ENCODE measurements around the gene MYO5B. TPM values are rescaled to one million over a fixed set of nuclear protein-coding genes. Genes with fewer than 3 reads are reported as not detected.

Gene MYO5B
- total RNA-seq, 4 donors from 2014 or later = 105 to 213 (median 183) TPM

GRCh38 chr18:49993299-49993698 is 201.6 kb downstream of the MYO5B start:
- no peak for DNase-seq
- no peak overlapping the region for H3K27ac ChIP-seq
- no peaks in the 10 kb centered on the region for H3K9me3 ChIP-seq

GRCh38 chr18:49988733-49989132 is 206.2 kb downstream of the MYO5B start:
- TF ChIP-seq POLR2A (IDR thresholded peaks at IDR 0.05) (no peak), CTCF (IDR thresholded peaks at IDR 0.05) (no peak)
- no peak overlapping the region for H3K27ac ChIP-seq

More at GRCh38 chr18:49993299-49993698, 201.6 kb downstream of the MYO5B start:
- Histone ChIP-seq H3K36me3 (no peaks in the 10 kb centered on the region), H3K4me3 (no peak overlapping the region), H3K27me3 (no peaks in the 10 kb centered on the region), H3K4me1 (no peaks in the 10 kb centered on the region)
- TF ChIP-seq POLR2A (IDR thresholded peaks at IDR 0.05) = no peak
- no peak for TF ChIP-seq CTCF (IDR thresholded peaks at IDR 0.05)

GRCh38 chr18:49988101-49988500 is 206.8 kb downstream of the MYO5B start:
- Histone ChIP-seq H3K36me3 (peaks cover 0 to 16% (median 0%) of the 10 kb centered on the region in 3 donors), H3K27me3 (no peaks in the 10 kb centered on the region), H3K4me3 (no peak overlapping the region), H3K27ac (no peak overlapping the region), H3K9me3 (no peaks in the 10 kb centered on the region), H3K4me1 (no peaks in the 10 kb centered on the region)
- TF ChIP-seq CTCF (IDR thresholded peaks at IDR 0.05) (no peak), POLR2A (IDR thresholded peaks at IDR 0.05) (no peak)
- DNase-seq = no peak

More at GRCh38 chr18:49988733-49989132, 206.2 kb downstream of the MYO5B start:
- H3K4me1 ChIP-seq = no peaks in the 10 kb centered on the region
- H3K4me3 ChIP-seq = no peak overlapping the region
- H3K27me3 ChIP-seq = no peaks in the 10 kb centered on the region
- H3K36me3 ChIP-seq = peaks cover 0 to 12% (median 0%) of the 10 kb centered on the region in 3 donors
- H3K9me3 ChIP-seq = no peaks in the 10 kb centered on the region
- DNase-seq = no peak

- Histone ChIP-seq H3K27ac (no peak overlapping the region), H3K36me3 (peaks cover 0 to 16% (median 0%) of the 10 kb centered on the region in 3 donors), H3K4me3 (no peak overlapping the region), H3K27me3 (no peaks in the 10 kb centered on the region), H3K9me3 (no peaks in the 10 kb centered on the region), H3K4me1 (no peaks in the 10 kb centered on the region)
- DNase-seq = no peak
- TF ChIP-seq POLR2A (IDR thresholded peaks at IDR 0.05) = no peak
- no peak for TF ChIP-seq CTCF (IDR thresholded peaks at IDR 0.05)
Measured at GRCh38 chr18:49985236-49985635, 209.7 kb downstream of the MYO5B start.

- Histone ChIP-seq H3K9me3 (no peaks in the 10 kb centered on the region), H3K4me3 (no peak overlapping the region), H3K27me3 (no peaks in the 10 kb centered on the region), H3K4me1 (no peaks in the 10 kb centered on the region), H3K27ac (no peak overlapping the region), H3K36me3 (peaks cover 0 to 26% (median 0%) of the 10 kb centered on the region in 3 donors)
- DNase-seq = no peak
- no peak for TF ChIP-seq POLR2A (IDR thresholded peaks at IDR 0.05)
- no peak for TF ChIP-seq CTCF (IDR thresholded peaks at IDR 0.05)
Measured at GRCh38 chr18:49980896-49981295, 214.1 kb downstream of the MYO5B start.

Measured in Peyer's patch (tissue), 4 donors.